HG02588 (cell line): ENCODE measurements around the gene SRC.

ENCODE experiments used
- ATAC-seq: cut with Tn5 transposase; IDR thresholded peaks from one replicate; pipeline ENCODE4 v1.9.1; 2021; ENCODE audit warnings: mild to moderate bottlenecking, moderate library complexity; ENCODE audit not compliant: unreplicated experiment

SRC gene

GRCh38 chr20:37380864-37381579 lies 35.1 kb downstream of the SRC start:
- no peak for ATAC-seq

GRCh38 chr20:37381621-37382471 lies 35.9 kb downstream of the SRC start:
- ATAC-seq = no peak

- ATAC-seq = no peak
Measured at GRCh38 chr20:37382482-37383120, 36.7 kb downstream of the SRC start.

DNA sequence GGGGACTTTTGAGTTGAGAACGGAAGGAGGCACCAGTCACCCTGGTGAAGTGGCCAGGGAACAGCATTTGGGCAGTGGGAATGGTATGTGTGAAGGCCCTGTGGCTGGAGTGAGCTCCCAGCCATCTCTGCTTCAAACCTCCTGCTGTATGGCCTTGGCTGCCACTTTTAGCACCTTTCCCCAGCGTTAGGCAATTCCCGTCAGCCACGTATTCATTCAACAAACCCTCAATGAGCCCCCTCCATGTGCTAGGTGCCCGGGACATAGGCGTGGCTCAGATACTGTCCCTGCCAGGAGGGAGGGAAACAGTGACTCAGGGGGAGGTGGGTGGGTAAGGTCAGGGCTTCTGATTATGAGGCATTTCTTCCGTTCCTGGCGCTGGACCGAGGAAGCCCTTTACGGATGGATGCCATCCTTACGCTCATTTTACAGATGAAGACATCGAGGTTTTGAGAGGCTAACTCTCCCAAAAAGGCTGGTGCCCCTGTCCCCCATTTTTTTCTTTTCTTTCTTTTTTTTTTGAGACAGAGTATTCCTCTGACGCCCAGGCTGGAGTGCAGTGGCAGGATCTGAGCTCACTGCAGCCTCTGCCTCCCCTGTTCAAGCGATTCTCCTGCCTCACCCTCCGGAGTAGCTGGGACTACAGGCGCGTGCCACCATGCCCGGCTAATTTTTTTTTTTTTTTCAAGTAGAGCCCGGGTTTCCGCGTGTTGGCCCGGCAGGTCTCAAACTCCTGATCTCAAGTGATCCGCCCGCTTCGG lies 37.5 kb downstream of the SRC start:
- no peak for ATAC-seq

DNA sequence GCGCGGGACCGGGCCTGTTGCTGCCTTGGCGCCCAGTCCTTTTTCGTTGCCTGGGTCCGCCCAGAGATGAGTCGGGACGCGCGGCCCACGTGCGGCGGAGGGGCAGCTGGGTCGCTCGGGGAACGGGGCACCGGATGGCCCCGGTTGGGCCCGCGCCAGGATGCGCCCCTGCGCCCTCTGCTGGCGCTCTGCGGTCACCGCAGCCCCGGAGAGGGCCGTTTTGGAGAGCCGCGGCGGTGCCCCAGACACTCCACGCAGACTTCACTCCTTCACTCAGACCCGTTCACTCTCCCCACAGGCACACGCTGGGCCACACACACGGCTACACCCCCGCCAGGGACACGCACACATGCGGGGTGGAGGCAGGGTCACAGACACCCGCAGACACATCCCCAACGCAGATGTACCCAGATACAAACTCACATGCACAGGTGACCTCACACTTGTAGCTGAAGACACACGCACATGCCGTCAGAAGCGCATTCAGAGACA lies 38.8 kb downstream of the SRC start:
- peak; percentile 56 for ATAC-seq

DNA sequence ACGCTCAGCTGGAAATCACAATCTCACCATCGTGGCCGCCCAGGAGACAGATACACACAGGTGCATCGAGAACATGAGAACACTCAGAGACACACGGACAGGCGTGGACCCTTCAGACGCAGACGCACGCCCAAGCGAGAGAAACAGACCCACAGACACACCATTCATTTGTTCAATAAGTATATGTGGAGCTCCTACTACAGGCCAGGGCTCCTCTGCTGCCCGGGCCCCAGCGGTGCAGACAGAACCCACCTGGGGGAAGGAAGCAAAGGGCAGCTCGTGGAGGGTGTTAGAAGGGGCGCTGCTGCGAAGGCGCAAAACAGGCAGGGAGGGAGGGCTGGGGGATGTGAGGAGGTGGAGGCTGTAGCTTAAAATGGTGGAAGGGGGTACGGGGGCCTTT lies 39.2 kb downstream of the SRC start:
- ATAC-seq = no peak

- no peak for ATAC-seq
Measured at GRCh38 chr20:37385659-37386504, 39.9 kb downstream of the SRC start.

- no peak for ATAC-seq
Measured at GRCh38 chr20:37386505-37387251, 40.7 kb downstream of the SRC start.

- no peak for ATAC-seq
Measured at GRCh38 chr20:37387519-37388269, 41.8 kb downstream of the SRC start.

DNA sequence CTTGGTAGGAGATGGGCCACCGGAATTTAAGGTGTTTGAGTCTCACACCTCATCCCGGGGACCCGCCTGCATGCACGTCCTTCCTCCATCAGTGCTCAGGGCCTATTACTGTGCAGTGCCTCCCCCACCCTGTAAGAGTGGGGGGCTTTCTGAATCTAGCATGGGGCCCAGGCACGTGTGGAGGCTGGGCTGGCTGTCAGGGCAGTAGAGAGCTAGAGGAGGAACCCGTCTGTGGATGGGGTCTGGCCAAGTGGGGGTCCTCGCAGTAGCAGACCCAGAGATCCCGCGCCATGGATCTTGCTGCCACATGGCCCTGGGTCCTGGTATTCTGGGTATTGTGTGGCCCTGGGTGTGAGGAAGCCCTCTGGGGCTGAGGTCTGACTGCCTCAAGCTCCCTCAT lies 42.9 kb downstream of the SRC start:
- ATAC-seq = no peak

DNA sequence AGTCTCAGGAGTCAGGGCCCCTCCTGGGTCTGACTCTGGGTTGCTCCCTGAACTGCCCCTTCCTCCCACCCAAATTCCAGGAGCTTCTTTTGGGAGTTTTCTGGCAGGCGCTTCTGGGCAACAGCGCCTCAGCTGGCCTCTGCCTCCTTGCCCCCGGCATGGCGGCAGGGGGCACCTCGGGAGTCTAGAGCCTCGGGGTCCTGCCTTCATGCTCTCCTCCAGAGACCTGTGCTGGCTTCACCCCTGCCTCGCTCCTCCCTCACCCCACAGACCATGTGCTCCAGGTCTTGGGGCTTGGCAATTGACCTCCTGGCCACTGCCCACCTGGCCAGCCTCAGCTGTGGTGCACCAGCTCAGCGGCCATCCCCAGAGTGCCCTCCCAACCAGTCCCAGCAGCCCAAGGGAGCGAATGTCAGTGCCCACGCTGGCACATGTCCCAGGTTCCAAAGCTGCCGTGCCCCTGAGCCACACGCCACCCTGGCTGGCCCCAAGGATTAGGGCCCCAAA lies 43.4 kb downstream of the SRC start:
- ATAC-seq = no peak

GRCh38 chr20:37389844-37390275 lies 43.9 kb downstream of the SRC start:
- no peak for ATAC-seq

DNA sequence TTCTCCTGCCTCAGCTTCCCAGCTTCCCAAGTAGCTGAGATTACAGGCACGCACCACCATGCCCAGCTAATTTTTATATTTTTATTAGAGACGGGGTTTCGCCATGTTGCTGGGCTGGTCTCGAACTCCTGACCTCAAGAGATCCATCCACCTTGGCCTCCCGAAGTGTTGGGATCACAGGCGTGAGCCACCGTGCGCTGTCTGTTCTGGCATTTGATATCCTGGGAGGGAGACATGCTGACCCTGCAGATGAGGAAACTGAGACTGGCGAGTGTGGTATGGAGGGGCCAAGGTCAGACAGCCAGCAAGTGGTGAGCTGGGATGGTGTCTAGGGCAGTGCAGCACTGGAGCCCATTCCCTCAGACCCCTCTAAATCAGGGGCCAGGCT lies 44.6 kb downstream of the SRC start:
- no peak for ATAC-seq

DNA sequence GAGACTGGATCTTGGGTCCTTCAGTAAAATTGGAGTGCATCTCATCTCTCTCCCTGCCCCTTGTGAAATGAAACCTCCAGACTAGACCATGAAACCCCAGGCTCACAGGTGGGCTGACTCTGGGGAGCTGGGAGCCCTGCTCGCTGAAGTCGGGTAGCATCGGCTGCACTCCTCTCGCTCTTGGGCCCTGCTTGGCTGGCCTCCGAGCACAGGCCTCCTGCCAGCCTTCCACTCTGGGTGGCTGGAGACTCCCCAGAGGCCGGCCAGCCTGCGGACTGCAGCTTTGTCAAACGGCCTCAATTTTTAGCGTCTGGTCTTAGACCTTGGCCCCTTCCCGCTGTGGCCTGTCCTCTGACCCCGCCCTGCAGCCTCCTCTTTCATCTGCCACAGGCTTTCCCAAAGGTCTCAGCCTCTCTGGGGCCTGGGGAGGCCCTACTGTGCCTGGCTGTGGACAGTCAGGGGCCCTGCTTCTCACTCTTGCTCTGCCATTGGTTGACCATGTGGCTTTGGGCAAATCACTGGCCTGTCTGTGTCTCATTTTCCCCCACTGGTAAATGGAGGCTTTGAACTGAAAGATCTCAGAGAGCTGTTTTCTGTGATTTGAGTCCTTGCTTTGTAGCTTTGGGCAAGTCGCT lies 45.1 kb downstream of the SRC start:
- ATAC-seq = no peak

DNA sequence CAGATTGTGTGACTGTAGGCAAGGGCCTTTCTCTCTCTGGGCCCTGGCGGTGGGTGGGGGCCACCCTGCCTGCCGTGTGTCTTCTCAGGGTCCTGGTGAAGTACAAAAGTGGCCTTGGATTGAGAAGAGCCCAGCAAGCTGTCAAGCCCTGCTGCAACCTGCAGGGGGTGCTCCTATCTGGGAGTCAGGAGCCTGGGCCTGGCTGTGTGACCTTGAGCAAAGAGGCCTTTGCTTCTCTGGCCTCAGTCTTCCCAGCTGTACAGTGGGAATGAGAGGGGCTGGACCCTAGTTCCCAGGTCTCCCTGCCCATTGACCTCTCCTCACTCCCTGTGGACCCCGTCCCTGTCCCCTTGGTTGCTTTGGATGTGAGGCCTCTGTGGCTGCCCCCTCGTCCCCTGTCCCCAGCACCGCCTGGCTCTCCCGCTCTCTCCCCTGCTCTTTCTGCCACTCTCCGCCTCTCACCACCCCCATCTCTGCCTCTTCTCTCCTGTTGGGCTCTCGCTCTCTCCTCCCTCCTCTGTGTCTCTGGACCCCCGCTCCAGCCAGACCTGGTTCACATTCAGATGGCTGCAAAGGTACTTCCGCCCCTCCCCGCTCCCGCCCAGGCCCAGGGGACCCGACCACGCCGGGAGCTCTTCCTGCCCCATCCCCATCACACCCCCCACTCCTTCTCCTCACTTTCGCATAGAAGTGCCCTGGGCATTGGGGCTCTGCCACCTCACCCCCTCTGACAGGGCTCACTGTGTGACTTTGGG lies 46.7 kb downstream of the SRC start:
- no peak for ATAC-seq

DNA sequence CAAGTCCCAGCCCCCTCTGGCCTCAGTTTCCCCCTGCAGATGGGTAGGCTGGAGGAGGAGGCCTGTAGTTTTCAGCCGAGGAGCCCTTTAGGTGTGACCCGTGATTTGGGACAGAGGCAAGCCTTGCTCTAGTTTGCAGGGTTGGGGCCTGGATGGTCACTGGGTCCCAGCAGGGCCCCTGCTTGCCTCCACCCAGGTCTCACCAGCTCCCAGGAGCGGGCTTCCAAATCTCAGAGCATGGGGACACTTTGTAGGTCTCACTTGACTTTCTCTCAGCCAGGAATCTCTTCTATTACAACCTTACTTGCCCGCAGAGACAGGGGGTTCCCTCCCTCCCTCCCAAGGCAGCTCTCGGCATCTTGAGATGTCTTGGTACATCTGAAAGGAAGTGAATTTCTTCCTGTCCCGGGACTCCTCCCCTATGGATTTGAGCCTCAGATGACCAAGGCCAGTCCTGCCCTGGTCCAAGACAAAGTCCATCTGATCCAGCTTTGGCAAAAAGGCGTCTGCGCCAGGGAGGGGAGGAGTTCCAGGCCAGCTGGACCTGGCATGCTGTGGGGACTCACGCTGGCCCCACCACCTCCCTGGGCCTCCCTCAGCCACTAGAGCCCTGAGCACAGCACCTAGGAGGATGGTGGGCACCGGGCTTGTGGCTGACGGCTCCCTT lies 47.4 kb downstream of the SRC start:
- no peak for ATAC-seq
